Left lung (tissue), 10 donors: Measurements from ENCODE around the gene LTV1. TPM values are rescaled to one million over a fixed set of nuclear protein-coding genes. Genes with fewer than 3 reads are reported as not detected.

ENCODE experiments used
- ATAC-seq: fragments of 200-7000 bp; cut with Tn5 transposase; one replicate; pipeline ENCODE4 v1.9.1; 2020; ENCODE audit warnings: moderate library complexity
- DNase-seq, 4 donors: peaks; one replicate each; pipeline ENCODE4 v3.0.0-alpha.2; 2013 to 2020
- H3K27ac ChIP-seq, 2 donors: fragments of 200-600 bp; sonication (generic) in 1 of 2; one replicate each; pipeline versions ENCODE4 v1.5.0 to v1.8.0; 2020 to 2021
- H3K27me3 ChIP-seq, 2 donors: fragments of 200-600 bp; sonication (generic) in 1 of 2; one replicate each; pipeline versions ENCODE4 v1.5.0 to v1.8.0; 2020 to 2021
- H3K36me3 ChIP-seq, 2 donors: fragments of 200-600 bp; sonication (generic) in 1 of 2; one replicate each; pipeline versions ENCODE4 v1.5.0 to v1.8.0; 2020 to 2021
- H3K4me1 ChIP-seq, 2 donors: fragments of 200-600 bp; one replicate each; pipeline ENCODE4 v1.8.0; 2021
- H3K4me3 ChIP-seq, 2 donors: fragments of 200-600 bp; sonication (generic) in 1 of 2; one replicate each; pipeline versions ENCODE4 v1.5.0 to v1.8.0; 2020 to 2021; ENCODE audit warnings: mild to moderate bottlenecking in 1 of 2
- H3K9me3 ChIP-seq, 2 donors: fragments of 200-600 bp; sonication (generic) in 1 of 2; one replicate each; pipeline versions ENCODE4 v1.5.0 to v1.8.0; 2020 to 2021
- CTCF ChIP-seq, 2 donors: fragments of 200-600 bp; sonication (generic) in 1 of 2; IDR thresholded peaks; one replicate each; pipeline versions ENCODE4 v1.5.0 to v1.8.0; 2021; ENCODE audit warnings: antibody characterized with exemption in 2 of 2
- intact Hi-C, 2 donors: fragments of 100-400 bp; cut with DNase I; formaldehyde crosslinking; loops; one replicate each; pipeline versions ENCODE4 v1.11.2 to v1.14.2; 2022
- polyA plus RNA-seq, 6 donors: library from polyadenylated mRNA; unstranded; fragments of 120-200 nt; gene quantifications; one replicate each; pipeline ENCODE4 v1.2.1, GENCODE V29; 2013; ENCODE audit not compliant: insufficient read length in 6 of 6
- total RNA-seq, 2 donors: library from RNA; stranded (reverse); fragmentation: NEBNext Ultra II Directional; extraction: Animal tissue kit (Norgen Biotek cat#: 25700); gene quantifications; one replicate each; pipeline ENCODE4 v1.2.1, GENCODE V29; 2021
- donor health status: DM: no; HTN: yes; CAD: no.
- donor health status: DM: no; HTN: no; CAD: no.

Gene LTV1
- total and polyA plus RNA-seq, 8 donors = 16.1 to 47.5 (median 38.2) TPM

GRCh38 chr6:143803769-143804568 is 39.2 kb upstream of the LTV1 start:
- Histone ChIP-seq H3K27me3 (no peaks in the 10 kb centered on the region), H3K36me3 (no peaks in the 10 kb centered on the region), H3K4me1 (peaks cover 0 to 34% of the 10 kb centered on the region in 2 donors), H3K9me3 (peaks cover 0 to 9% of the 10 kb centered on the region in 2 donors), H3K27ac (no peak overlapping the region), H3K4me3 (no peak overlapping the region)
- ATAC-seq (no peak), DNase-seq (no peak)
- intact Hi-C loops = no loop called here
- no peak for TF ChIP-seq CTCF (IDR thresholded peaks at IDR 0.05)

- Histone ChIP-seq H3K36me3 (no peaks in the 10 kb centered on the region), H3K27me3 (no peaks in the 10 kb centered on the region), H3K4me3 (no peak overlapping the region), H3K27ac (no peak overlapping the region), H3K9me3 (peaks cover 0 to 5% of the 10 kb centered on the region in 2 donors), H3K4me1 (peaks cover 0 to 34% of the 10 kb centered on the region in 2 donors)
- intact Hi-C loops = no loop called here
- no peak for DNase-seq
- no peak for ATAC-seq
- no peak for TF ChIP-seq CTCF (IDR thresholded peaks at IDR 0.05)
These were observed 38.3 kb upstream of the LTV1 start for GRCh38 chr6:143804835-143805239.

GRCh38 chr6:143806282-143807102 is 36.6 kb upstream of the LTV1 start:
- no peaks in the 10 kb centered on the region for H3K9me3 ChIP-seq
- H3K4me3 ChIP-seq = no peak overlapping the region
- TF ChIP-seq CTCF (IDR thresholded peaks at IDR 0.05) = no peak
- peak in 1 of 4 donors; percentile 63 for DNase-seq
- no peaks in the 10 kb centered on the region for H3K36me3 ChIP-seq
- H3K4me1 ChIP-seq = peaks cover 0 to 34% of the 10 kb centered on the region in 2 donors
- intact Hi-C loops = no loop called here
- ATAC-seq = peak; percentile 65
- H3K27me3 ChIP-seq = no peaks in the 10 kb centered on the region
- H3K27ac ChIP-seq = peak overlapping the region; percentile 47 to 73

- Histone ChIP-seq H3K27me3 (no peaks in the 10 kb centered on the region), H3K4me3 (no peak overlapping the region), H3K27ac (peak overlapping the region in 1 of 2 donors; percentile 73), H3K36me3 (no peaks in the 10 kb centered on the region), H3K4me1 (peaks cover 0 to 34% of the 10 kb centered on the region in 2 donors), H3K9me3 (no peaks in the 10 kb centered on the region)
- TF ChIP-seq CTCF (IDR thresholded peaks at IDR 0.05) = no peak
- DNase-seq = no peak
- ATAC-seq = peak; percentile 7
- intact Hi-C loops = no loop called here
These were observed 35.9 kb upstream of the LTV1 start for GRCh38 chr6:143807103-143807772.
